ENCODE measurements around the gene TRIM14.

Gene TRIM14

GRCh38 chr9:98083566-98084183 lies 35.3 kb downstream of the TRIM14 start:
- DNase-seq (ENCODE audit: low read depth, low spot score), result no peak

GRCh38 chr9:98083061-98083501 lies 35.9 kb downstream of the TRIM14 start:
- no peak for DNase-seq (ENCODE audit: low read depth, low spot score)

- no peak for DNase-seq (ENCODE audit: low read depth, low spot score)
These were observed 37.4 kb downstream of the TRIM14 start for GRCh38 chr9:98081477-98082219.

GRCh38 chr9:98080780-98081179 lies 38.2 kb downstream of the TRIM14 start:
- DNase-seq (ENCODE audit: low read depth, low spot score), result no peak

- DNase-seq (ENCODE audit: low read depth, low spot score), result no peak
These were observed 38.7 kb downstream of the TRIM14 start for GRCh38 chr9:98080326-98080725.

GRCh38 chr9:98078895-98079294 lies 40.1 kb downstream of the TRIM14 start:
- DNase-seq (ENCODE audit: low read depth, low spot score), result no peak

GRCh38 chr9:98076514-98076890 lies 42.5 kb downstream of the TRIM14 start:
- peak; percentile 54 for DNase-seq (ENCODE audit: low read depth, low spot score)

GRCh38 chr9:98075332-98075805 lies 43.7 kb downstream of the TRIM14 start:
- no peak for DNase-seq (ENCODE audit: low read depth, low spot score)

- no peak for DNase-seq (ENCODE audit: low read depth, low spot score)
These were observed 44.7 kb downstream of the TRIM14 start for GRCh38 chr9:98074115-98074990.

- no peak for DNase-seq (ENCODE audit: low read depth, low spot score)
These were observed 47.3 kb downstream of the TRIM14 start for GRCh38 chr9:98071737-98072136.

GRCh38 chr9:98070704-98071103 lies 48.3 kb downstream of the TRIM14 start:
- DNase-seq (ENCODE audit: low read depth, low spot score), result no peak

- no peak for DNase-seq (ENCODE audit: low read depth, low spot score)
These were observed 49.5 kb downstream of the TRIM14 start for GRCh38 chr9:98069551-98069950.

GRCh38 chr9:98067184-98067583 lies 51.8 kb downstream of the TRIM14 start:
- no peak for DNase-seq (ENCODE audit: low read depth, low spot score)

- DNase-seq (ENCODE audit: low read depth, low spot score), result no peak
These were observed 52.8 kb downstream of the TRIM14 start for GRCh38 chr9:98066235-98066634.

GRCh38 chr9:98064623-98065392 lies 54.2 kb downstream of the TRIM14 start:
- DNase-seq (ENCODE audit: low read depth, low spot score), result no peak

GRCh38 chr9:98062161-98062560 lies 56.9 kb downstream of the TRIM14 start:
- DNase-seq (ENCODE audit: low read depth, low spot score), result no peak

- DNase-seq (ENCODE audit: low read depth, low spot score), result no peak
These were observed 61.8 kb downstream of the TRIM14 start for GRCh38 chr9:98057138-98057799.

GRCh38 chr9:98056269-98057137 lies 62.5 kb downstream of the TRIM14 start, which contains the start of gene NANS:
Gene NANS (plus strand): TSS chr9:98056732. CDS start chr9:98056809, 77 bp downstream.
- DNase-seq (ENCODE audit: low read depth, low spot score), result peak; percentile 81

GRCh38 chr9:98054376-98054951 lies 64.6 kb downstream of the TRIM14 start:
- DNase-seq (ENCODE audit: low read depth, low spot score), result no peak
